Activated T-cell treated with anti-CD3 and anti-CD28 coated beads, Interleukin-2, amount 50 U/mL, for 72 hours (primary cell): ENCODE measurements around the gene AATK. TPM values are rescaled to one million over a fixed set of nuclear protein-coding genes. Genes with fewer than 3 reads are reported as not detected.

Experiments used
- ATAC-seq, 2 donors: fragments of 150-1000 bp; cut with Tn5 transposase; replicated peaks in 1 of 2; 2 replicates each; pipeline ENCODE4 v1.10.0; 2021; ENCODE audit warnings: moderate library complexity in 2 of 2, mild to moderate bottlenecking in 1 of 2
- DNase-seq, 2 donors: peaks; one replicate each; pipeline ENCODE4 v3.0.0; 2021 to 2022; ENCODE audit warnings: mixed read lengths in 1 of 2
- H3K27ac Mint-ChIP-seq: one replicate; pipeline ENCODE4 v1.8.0; 2022; ENCODE audit warnings: mild to moderate bottlenecking, moderate library complexity, mixed read lengths
- H3K27me3 Mint-ChIP-seq: one replicate; pipeline ENCODE4 v1.8.0; 2022; ENCODE audit warnings: low read depth, mixed read lengths
- H3K36me3 Mint-ChIP-seq, 2 donors: one replicate each; pipeline ENCODE4 v1.8.0; 2022; ENCODE audit warnings: mixed read lengths in 2 of 2, mild to moderate bottlenecking in 1 of 2; ENCODE audit not compliant: insufficient read depth in 2 of 2
- H3K4me1 Mint-ChIP-seq: one replicate; pipeline ENCODE4 v1.8.0; 2022; ENCODE audit warnings: low read depth, mixed read lengths
- H3K4me3 Mint-ChIP-seq, 2 donors: one replicate each; pipeline ENCODE4 v1.8.0; 2022; ENCODE audit warnings: mild to moderate bottlenecking in 2 of 2, mixed read lengths in 2 of 2, moderate library complexity in 2 of 2
- H3K9me3 Mint-ChIP-seq, 2 donors: one replicate each; pipeline ENCODE4 v1.8.0; 2022; ENCODE audit warnings: mixed read lengths in 2 of 2
- total RNA-seq, 2 donors: library from RNA; stranded (reverse); gene quantifications; one replicate each; pipeline ENCODE4 v1.2.3, GENCODE V29; 2022

Gene AATK
- total RNA-seq, 2 donors from 2014 or later = 0.48 to 0.81 TPM

GRCh38 chr17:81193470-81194224, 27.6 kb upstream of the AATK start:
- Mint-ChIP-seq H3K4me3 (no peak overlapping the region), H3K36me3 (no peaks in the 10 kb centered on the region), H3K27ac (no peak overlapping the region), H3K27me3 (no peaks in the 10 kb centered on the region), H3K9me3 (no peaks in the 10 kb centered on the region), H3K4me1 (no peaks in the 10 kb centered on the region)
- DNase-seq (no peak), ATAC-seq (no peak)

GRCh38 chr17:81193051-81193410, 27.0 kb upstream of the AATK start:
- Mint-ChIP-seq H3K4me1 (no peaks in the 10 kb centered on the region), H3K27me3 (no peaks in the 10 kb centered on the region), H3K9me3 (no peaks in the 10 kb centered on the region), H3K27ac (no peak overlapping the region), H3K4me3 (no peak overlapping the region), H3K36me3 (no peaks in the 10 kb centered on the region)
- DNase-seq (no peak), ATAC-seq (no peak)

GRCh38 chr17:81192386-81193050, 26.5 kb upstream of the AATK start:
- Mint-ChIP-seq H3K4me1 (no peaks in the 10 kb centered on the region), H3K9me3 (no peaks in the 10 kb centered on the region), H3K4me3 (no peak overlapping the region), H3K36me3 (no peaks in the 10 kb centered on the region), H3K27me3 (no peaks in the 10 kb centered on the region), H3K27ac (no peak overlapping the region)
- ATAC-seq = no peak
- no peak for DNase-seq

GRCh38 chr17:81191646-81192045, 25.6 kb upstream of the AATK start:
- DNase-seq (no peak), ATAC-seq (no peak)
- Mint-ChIP-seq H3K4me3 (no peak overlapping the region), H3K27me3 (no peaks in the 10 kb centered on the region), H3K27ac (no peak overlapping the region), H3K36me3 (no peaks in the 10 kb centered on the region), H3K4me1 (no peaks in the 10 kb centered on the region), H3K9me3 (no peaks in the 10 kb centered on the region)

- no peaks in the 10 kb centered on the region for H3K36me3 Mint-ChIP-seq
- DNase-seq = no peak
- ATAC-seq = no peak
These were observed 25.1 kb upstream of the AATK start for GRCh38 chr17:81191116-81191515.

GRCh38 chr17:81190591-81190990, 24.6 kb upstream of the AATK start:
- ATAC-seq = no peak
- Mint-ChIP-seq H3K27ac (no peak overlapping the region), H3K27me3 (no peaks in the 10 kb centered on the region), H3K4me3 (no peak overlapping the region), H3K9me3 (no peaks in the 10 kb centered on the region), H3K36me3 (no peaks in the 10 kb centered on the region), H3K4me1 (no peaks in the 10 kb centered on the region)
- DNase-seq = no peak

More at GRCh38 chr17:81191116-81191515, 25.1 kb upstream of the AATK start:
- no peak overlapping the region for H3K4me3 Mint-ChIP-seq
- H3K9me3 Mint-ChIP-seq = no peaks in the 10 kb centered on the region
- no peaks in the 10 kb centered on the region for H3K27me3 Mint-ChIP-seq
- H3K4me1 Mint-ChIP-seq = no peaks in the 10 kb centered on the region
- H3K27ac Mint-ChIP-seq = no peak overlapping the region

- Mint-ChIP-seq H3K27me3 (no peaks in the 10 kb centered on the region), H3K4me1 (no peaks in the 10 kb centered on the region), H3K9me3 (no peaks in the 10 kb centered on the region), H3K36me3 (no peaks in the 10 kb centered on the region), H3K27ac (no peak overlapping the region), H3K4me3 (no peak overlapping the region)
- DNase-seq (no peak), ATAC-seq (peak in 1 of 2 donors; percentile 17)
These were observed 23.9 kb upstream of the AATK start for GRCh38 chr17:81189670-81190530.

- Mint-ChIP-seq H3K27me3 (no peaks in the 10 kb centered on the region), H3K36me3 (no peaks in the 10 kb centered on the region), H3K4me1 (no peaks in the 10 kb centered on the region), H3K4me3 (no peak overlapping the region), H3K27ac (no peak overlapping the region), H3K9me3 (no peaks in the 10 kb centered on the region)
- ATAC-seq (no peak), DNase-seq (no peak)
These were observed 23.0 kb upstream of the AATK start for GRCh38 chr17:81189016-81189415.

- Mint-ChIP-seq H3K4me1 (no peaks in the 10 kb centered on the region), H3K27me3 (no peaks in the 10 kb centered on the region), H3K4me3 (no peak overlapping the region), H3K27ac (no peak overlapping the region), H3K9me3 (no peaks in the 10 kb centered on the region), H3K36me3 (no peaks in the 10 kb centered on the region)
- ATAC-seq = no peak
- DNase-seq = no peak
These were observed 22.4 kb upstream of the AATK start for GRCh38 chr17:81188491-81188840.

GRCh38 chr17:81187586-81188490, 21.8 kb upstream of the AATK start:
- Mint-ChIP-seq H3K9me3 (no peaks in the 10 kb centered on the region), H3K4me1 (no peaks in the 10 kb centered on the region), H3K4me3 (no peak overlapping the region), H3K36me3 (no peaks in the 10 kb centered on the region), H3K27ac (no peak overlapping the region), H3K27me3 (no peaks in the 10 kb centered on the region)
- DNase-seq (no peak), ATAC-seq (no peak)

- H3K36me3 Mint-ChIP-seq = no peaks in the 10 kb centered on the region
- DNase-seq (no peak), ATAC-seq (no peak)
- H3K27me3 Mint-ChIP-seq = no peaks in the 10 kb centered on the region
- no peaks in the 10 kb centered on the region for H3K4me1 Mint-ChIP-seq
- no peak overlapping the region for H3K27ac Mint-ChIP-seq
- H3K4me3 Mint-ChIP-seq = no peak overlapping the region
- H3K9me3 Mint-ChIP-seq = no peaks in the 10 kb centered on the region
These were observed 21.1 kb upstream of the AATK start for GRCh38 chr17:81187120-81187519.

GRCh38 chr17:81186203-81186602, 20.2 kb upstream of the AATK start:
- no peaks in the 10 kb centered on the region for H3K27me3 Mint-ChIP-seq
- DNase-seq = no peak
- H3K9me3 Mint-ChIP-seq = no peaks in the 10 kb centered on the region
- no peak for ATAC-seq
- H3K4me1 Mint-ChIP-seq = no peaks in the 10 kb centered on the region
- no peak overlapping the region for H3K27ac Mint-ChIP-seq
- H3K36me3 Mint-ChIP-seq = no peaks in the 10 kb centered on the region
- no peak overlapping the region for H3K4me3 Mint-ChIP-seq
